ENCODE data around the gene PPME1.
A peak's percentile ranks its signal among the peaks of the same experiment; 100 is the strongest.
"Not testable (repeated sequence)": the region's sequence is repeated elsewhere in the genome, so short reads cannot be mapped to it uniquely, and the experiment has no call there.

PPME1 gene, protein sequence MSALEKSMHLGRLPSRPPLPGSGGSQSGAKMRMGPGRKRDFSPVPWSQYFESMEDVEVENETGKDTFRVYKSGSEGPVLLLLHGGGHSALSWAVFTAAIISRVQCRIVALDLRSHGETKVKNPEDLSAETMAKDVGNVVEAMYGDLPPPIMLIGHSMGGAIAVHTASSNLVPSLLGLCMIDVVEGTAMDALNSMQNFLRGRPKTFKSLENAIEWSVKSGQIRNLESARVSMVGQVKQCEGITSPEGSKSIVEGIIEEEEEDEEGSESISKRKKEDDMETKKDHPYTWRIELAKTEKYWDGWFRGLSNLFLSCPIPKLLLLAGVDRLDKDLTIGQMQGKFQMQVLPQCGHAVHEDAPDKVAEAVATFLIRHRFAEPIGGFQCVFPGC

DNA sequence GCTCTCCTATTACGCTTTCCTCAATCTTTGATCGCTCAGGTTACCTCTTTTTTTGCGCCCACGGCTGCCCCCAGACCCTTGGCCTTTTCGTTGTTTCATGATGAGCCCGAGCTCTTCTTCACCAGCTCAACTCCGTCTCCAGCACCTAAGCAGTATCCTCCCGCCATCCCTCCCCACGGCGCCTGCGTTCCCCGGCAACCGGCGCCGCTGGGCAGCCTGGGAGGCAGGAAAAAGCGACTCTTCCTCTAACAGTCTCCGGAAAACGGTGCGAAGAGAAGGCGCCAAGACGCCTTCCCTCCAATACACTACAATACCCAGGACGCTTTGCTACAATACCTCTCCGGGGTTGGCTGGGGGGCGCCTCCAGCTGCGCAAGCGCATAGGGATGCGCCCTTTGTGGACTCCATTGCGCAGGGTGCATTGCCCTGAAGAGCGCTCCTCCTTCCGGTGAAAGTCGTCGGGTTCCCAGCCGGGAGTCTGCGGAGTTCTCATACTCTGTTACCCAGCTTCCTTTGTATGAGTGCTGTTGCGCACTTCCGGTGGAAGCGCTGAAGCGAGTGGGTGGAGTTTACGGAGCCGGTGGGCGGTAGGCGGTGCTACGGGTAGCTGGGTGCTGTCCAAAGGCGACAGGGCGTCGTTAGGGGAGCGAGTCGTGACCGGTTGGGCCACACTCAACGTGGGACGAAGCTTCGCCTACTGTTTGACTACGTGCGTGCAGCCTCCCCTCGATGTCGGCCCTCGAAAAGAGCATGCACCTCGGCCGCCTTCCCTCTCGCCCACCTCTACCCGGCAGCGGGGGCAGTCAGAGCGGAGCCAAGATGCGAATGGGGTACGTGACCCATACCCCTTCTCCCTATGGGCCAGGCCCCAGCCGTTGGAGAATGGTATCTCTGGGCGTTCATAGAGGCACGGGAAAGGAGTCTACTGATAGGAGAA, at the start of gene PPME1, which contains the start of gene C2CD3:
Gene PPME1, plus strand, starts transcription at position 596 of the 936 bp plus-strand sequence. Its CDS starts 133 bp downstream, at position 729.
Gene C2CD3, minus strand, starts transcription at position 309 of the 936 bp plus-strand sequence. Its CDS starts 210 bp downstream, at position 99.
- DNase-seq, result peak; percentile 100

DNA sequence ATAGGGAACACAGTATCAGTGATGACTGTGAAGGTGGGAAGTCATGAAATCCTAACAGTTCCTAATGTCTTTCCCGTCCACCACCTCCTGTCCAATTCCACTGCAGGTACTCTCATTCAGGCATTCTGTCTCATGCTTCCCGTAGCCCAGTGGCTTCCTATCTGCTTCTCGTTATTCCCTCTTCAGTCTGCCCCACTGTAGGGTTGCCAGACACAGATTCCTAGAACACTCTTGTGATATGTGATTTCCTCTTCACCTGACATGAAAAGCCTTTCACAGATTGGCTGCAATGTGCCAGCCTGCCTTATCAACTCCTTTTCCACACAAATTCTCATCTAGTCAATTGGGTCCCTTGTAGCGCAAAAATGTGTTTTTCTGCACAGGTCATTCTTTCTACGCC, 49.3 kb upstream of the PPME1 start:
- no peak for DNase-seq

DNA sequence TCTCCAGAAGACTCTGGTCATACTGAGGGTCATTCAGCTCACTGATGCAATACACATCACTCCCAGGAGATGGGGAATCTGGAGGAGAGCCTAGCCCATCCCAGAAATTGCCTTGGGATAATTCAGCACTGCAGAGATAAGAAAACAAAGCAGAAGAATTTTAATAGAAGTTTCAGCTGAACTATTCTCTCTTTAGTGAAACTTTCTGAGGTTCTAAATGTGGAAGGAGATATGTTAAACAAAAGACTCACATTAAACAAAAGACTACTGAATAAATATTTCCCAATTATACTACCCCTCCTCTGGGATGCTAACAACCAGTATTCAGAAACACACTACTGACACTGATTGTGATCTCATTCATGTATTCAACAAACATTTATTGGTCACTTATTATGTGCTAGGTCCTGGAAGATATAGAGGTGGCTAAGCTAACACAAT, 48.1 kb upstream of the PPME1 start:
- no peak for DNase-seq

DNA sequence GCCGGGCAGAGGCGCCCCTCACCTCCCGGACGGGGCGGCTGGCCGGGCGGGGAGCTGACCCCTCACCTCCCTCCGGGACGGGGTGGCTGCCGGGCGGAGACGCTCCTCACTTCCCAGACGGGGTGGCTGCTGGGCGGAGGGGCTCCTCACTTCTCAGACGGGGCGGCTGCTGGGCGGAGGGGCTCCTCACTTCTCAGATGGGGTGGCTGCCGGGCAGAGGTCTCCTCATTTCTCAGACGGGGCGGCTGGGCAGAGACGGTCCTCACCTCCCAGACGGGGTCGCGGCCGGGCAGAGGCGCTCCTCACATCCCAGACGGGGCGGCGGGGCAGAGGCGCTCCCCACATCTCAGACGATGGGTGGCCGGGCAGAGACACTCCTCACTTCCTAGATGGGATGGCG, 42.0 kb upstream of the PPME1 start:
- not testable (repeated sequence) for DNase-seq

DNA sequence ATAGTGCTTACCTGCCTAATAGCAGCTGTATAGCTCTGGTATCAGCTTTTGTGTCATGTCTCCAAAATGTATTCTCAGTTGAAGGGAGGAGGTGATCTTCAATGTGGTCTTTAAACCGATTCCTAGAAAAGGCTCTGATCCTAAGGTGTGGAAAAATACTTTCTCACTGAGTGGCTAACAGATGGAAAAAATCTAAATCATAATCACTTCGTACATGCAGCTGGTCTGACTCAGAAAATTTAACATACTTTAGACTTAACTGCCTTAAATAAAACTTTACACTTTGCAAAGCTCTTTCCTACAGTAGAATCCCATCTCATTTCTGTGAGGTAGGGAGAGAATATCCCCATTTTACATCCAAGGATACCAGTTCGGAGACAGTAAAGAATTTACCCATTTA, 38.3 kb upstream of the PPME1 start:
- DNase-seq, result no peak

DNA sequence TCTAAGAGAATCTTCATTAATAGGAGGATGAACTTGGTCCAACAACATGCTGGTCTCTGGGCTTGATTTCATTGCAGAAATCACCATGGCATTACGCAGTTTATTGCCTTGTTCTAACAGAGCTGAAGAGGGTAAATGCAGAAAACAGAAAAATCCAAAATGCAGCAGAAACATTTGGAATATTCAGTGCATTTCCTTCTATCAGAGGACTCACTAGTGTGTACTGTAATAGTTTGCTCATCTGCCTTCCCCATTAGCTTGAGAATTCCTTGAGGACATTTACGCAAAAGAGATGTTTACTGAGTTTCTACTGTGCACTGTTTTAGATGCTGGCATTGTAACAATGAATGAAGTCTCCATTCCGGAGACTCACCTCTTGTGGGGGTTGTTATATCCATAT, 37.7 kb upstream of the PPME1 start:
- DNase-seq, result no peak

DNA sequence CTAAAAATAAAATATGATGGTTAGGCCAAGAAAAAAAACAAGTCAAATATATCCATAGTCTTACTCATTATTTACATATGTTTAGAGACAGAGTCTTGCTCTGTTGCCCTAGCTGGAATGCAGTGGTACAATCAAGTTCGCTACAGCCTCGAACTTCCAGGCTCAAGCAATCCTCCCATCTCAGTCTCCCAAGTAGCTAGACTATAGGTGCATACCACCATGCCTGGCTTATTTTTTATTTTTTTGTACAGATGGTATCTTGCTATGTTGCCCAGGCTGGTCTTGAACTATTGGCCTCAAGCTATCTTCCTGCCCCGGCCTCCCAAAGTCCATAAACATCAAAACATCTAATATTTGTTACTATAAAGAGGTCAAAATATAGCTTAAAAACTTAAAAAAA, 36.4 kb upstream of the PPME1 start:
- DNase-seq, result no peak

DNA sequence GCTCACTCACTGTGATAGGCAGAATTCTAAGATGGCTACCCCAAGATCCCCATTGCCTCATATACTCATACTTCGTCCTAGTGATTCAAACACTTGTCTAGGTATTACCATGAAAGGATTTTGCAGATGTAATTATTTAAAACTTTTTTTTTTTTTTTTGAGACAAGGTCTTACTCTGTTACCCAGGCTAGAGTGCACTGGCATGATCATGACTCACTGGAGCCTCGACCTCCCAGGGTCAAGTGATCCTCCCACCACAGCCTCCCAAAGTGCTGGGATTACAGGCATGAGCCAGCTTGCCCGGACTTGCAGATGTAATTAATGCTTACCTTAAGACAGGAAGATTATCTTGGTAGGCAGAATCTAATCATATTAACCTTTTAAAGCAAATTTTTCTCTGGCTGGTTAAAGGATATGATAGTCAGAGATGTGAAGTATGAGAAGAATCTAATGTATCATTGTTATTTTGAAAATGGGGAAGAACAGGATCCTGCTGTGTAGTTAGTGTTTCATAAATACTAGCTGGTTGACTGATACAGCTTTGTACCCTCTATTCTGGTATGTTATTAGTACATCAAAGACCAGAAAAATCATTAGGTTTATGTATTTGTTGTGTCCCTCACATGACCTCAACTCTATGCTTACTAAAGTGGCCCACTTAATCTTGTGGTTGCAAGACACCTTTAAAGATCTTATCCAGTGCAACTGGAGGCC, 35.8 kb upstream of the PPME1 start:
- no peak for DNase-seq

DNA sequence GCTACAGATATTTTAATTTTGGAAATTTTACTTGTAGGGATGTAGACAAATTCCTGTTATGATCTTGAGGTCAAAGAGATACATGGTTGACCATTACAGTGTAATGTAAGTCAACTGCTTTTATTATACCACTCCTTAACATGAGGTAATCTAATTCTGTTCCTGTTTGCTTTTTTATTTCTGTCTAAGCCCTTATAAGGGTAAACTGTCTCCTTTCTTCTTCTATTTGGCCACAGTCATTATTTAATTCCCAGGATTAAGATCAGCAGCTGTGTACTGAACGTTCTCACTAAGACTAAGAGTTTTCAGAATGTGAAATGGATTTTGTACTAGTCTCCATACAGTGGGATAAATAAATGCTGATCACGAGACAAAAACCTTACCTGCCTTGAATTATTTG, 33.1 kb upstream of the PPME1 start:
- no peak for DNase-seq

DNA sequence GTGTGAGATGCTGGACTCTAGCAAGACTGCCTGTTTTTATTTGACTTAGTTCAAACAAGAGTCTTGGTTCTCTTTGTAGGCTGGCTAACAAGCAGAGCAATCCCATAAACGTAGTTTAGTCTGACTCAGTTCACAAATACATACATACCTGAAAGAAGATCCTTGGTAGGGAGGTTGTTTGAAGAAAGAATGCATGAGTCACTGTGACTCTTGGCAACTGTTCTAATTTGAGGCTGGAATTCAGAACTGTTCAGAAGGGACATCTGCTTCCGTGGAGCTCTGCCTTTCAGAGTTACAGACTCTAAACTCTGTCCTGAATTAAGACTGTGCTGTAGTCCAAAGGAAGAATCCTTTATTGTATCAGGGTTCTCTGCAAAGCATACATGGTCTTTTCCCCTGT, 32.5 kb upstream of the PPME1 start:
- no peak for DNase-seq

DNA sequence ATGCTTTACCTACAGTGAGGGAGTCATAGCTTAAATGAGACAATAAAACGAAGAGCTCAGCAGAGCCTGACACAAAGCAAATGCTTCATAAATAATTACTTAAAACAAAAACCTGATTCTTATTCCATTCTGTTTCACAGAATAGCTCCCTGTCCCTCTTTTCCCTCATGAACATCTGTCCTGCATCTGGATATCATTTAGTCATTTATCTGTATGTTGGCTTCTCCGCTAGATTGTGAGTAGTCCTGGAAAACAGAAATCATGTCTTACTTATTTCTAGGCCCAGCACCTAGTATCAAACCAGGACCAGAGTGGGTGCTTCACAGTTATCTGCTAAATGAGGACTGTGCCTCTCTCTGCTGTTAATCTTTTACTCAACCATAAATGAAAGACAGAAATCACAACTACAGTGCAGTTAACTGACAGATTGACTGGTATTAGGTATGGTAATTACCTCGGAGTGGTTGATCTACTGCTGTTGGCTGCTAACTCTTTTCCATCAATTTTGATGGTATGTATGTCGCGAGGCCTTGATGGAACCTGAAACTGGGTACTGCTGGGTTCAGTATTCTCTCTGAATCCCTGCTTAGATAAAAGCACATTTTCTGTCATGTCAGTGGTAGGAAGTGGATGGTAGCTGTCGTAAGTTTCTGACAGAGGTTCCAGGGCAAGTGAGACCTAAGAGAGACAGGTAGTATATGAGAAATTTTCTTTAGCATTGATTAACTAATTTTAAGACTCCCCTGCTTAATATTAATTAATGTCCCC, 31.8 kb upstream of the PPME1 start:
- no peak for DNase-seq

DNA sequence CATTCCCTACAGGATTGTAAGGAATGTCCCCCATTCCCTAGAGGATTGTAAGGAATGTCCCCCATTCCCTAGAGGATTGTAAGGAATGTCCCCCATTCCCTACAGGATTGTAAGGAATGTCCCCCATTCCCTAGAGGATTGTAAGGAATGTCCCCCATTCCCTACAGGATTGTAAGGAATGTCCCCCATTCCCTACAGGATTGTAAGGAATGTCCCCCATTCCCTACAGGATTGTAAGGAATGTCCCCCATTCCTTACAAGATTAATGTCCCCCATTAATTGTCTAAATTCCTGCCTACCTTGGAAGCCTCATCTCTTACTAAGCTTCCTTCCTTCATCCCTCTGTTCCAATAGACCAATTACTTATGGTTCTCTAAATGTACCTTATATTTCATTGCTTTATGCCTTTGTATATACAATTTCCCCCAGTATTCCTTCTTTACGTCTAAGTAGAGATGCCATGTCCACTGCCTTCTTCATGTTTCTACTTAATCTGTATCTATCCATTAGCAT, 31.1 kb upstream of the PPME1 start:
- DNase-seq, result not testable (repeated sequence)

DNA sequence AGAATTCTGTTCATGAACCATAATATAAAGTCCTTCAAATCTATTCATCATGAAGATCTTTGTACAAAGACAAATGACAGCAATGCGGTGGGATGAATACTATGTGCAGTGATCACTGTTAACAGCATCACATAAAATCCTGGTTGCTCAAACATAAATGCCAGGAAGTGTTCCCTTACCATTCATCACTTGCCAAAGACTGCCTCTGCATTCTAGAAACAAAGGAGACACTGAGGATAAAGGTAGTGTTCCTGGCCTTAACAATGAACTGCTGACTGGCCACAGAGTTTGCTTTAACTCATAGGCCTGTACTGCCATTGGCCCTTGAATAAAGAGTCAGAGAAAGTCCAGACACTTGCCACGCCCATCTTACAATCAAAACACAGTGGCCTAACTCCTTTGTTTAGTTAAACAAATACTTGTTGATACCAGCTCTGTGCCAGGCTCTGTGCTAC, 29.8 kb upstream of the PPME1 start:
- DNase-seq, result no peak

DNA sequence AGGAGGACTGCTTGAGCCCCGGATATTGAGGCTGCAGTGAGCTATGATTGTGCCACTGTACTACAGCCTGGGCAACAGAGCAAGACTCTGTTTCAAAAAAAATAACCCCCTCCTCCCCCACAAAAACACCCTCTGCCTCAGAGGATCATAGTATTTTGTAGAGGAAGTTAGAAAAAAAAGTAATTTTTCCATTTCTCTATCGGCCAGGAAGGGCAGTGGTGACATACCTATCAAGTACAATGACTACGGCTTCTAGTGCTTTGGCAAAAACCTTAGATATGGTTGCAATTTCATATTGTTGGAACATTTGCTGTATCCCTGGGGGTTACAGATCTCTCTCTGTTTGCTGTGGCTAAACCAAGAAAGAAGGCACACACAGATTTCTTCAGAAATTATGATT, 29.2 kb upstream of the PPME1 start:
- no peak for DNase-seq

DNA sequence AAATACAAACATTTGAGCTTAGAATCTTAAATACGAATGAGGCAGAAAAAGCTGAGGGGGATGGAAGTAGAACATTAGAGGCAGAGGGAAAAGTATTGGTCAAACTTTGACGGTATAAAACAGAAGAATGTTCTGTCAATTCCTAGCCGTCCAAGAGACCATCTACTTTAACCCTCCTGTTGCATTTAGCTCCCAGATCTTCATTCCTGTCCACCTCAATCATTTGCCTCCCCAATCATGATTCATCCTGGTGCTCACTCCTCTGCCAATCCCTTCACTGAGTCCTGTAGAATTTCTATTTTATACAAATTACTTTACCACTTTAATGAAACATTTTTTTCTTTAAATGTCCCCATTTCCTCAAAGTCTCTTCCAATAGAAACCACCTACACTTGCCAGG, 28.5 kb upstream of the PPME1 start:
- no peak for DNase-seq

DNA sequence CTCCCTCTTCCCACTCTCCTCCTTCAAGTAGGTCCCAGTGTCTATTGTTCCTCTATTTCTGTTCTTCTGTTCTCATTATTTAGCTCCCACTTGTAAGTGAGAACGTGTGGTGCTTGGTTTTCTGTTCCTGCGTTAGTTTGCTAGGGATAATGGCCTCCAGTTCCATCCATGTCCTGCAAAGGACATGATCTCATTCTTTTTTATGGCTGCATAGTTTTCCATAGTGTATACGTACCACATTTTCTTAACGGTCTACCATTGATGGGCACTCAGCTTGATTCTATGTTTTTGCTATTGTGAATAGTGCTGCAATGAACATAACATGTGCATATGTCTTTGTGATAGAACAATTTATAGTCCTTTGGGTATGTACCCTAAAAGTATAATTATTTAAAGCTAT, 26.5 kb upstream of the PPME1 start:
- no peak for DNase-seq

DNA sequence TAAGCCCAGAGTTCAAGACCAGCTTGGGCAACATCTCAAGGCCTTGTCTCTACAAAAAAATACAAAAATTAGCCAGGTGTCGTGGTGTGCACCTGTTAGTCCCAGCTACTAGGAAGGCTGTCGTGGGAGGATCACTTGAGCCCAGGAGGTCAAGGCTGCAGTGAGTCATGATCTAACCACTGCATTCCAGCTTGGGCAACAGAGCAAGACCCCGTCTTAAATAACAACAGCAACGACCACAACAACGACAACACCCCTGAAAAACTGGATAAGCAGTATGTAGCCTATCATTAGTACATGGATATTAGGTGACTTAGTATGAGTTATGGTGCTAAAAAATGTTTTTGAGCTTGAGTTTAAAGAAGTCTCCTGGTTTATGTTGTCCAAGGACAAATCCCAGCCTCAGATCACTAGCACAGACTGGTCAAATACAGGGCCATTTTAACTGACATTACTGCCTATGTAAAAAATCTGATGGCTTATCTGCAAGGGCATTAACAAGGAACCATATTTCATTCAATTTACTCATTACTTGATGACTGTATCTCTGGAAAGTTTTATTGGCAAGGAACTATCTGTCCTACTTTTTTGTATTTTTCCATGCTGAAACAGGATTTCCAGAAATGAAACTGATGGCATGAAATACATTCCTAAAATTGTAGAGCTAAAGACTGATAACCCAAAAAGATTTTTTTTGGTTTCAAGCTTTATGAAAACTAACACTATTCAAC, 23.7 kb upstream of the PPME1 start:
- no peak for DNase-seq

DNA sequence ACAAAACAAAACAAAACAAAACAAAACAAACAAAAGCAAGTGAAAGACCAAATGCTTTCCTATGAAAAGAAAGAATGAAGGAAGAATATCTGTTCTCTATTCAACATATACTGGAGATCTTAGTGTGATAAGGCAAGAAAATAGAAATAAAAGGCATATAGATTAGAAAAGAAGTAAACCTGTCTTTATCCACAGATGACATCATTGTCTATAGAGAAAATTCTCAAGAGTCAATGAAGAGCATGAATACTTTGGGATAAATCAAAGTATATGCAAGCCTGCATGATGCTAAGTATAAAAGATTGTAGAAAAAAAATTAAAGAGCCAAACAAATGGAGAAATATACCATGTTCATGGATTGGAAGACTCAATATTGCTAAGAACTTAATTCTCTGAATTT, 17.9 kb upstream of the PPME1 start:
- no peak for DNase-seq

DNA sequence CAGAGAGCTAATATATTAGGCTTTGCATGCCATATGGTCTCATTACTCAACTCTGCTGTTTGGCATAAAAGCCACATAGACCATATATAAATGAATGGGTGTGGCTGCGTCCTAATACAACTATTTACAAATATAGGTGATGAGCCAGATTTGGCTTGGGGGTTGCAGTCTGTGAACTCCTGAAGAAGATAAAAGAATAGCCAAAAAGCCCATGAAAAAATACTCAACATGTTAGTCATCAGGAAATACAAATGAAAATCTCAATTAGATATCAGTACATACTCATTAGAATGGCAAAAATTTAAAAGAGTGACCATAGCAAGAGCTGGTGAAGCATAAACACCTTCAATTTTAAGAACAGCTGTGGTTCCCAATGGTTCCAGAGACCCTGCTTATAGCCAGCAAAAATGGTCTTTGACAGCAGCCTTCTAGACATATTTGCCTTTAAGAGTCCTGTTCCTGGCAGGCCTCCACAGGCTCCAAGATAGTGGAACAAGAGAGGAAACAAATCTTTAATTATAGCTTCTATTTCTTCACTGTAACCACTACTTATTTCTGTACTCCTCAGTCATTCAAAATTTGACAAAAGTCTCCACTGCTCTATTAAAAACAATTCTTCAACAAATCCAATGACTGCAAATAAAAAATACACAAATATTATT, 16.3 kb upstream of the PPME1 start:
- no peak for DNase-seq

DNA sequence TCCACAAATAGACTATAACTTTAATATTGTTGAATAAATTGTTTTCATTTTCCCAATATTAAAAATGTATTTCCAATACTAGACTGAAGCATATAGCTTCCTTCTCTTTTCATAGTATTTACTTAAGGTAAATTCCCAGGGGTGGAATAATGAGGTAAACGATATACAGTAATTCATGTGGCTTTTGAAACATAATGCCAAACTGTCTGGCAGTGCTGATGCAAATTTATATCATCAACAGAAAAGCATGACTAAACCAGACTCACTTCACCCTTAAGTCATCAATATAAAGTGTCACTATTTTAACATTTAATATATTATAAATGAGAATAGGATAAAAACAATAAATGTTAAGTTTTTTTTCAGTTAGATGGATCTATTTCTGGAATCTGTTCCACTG, 13.9 kb upstream of the PPME1 start:
- no peak for DNase-seq

DNA sequence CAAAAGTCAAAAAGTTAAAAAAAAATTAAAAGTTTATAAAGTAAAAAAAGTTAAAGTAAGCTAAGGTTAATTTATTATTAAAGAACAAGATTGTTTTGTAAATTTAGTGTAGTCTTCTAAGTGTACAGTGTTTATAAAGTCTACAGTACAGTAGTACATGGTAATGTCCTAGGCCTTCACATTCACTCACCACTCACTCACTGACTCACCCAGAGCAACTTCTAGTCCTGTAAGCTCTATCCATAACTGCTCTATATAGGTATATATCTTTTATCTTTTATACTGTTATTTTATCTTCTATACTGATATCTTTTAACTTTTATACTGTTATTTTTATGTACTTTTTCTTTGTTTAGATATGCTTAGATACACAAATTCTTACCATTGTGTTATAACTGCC, 11.4 kb upstream of the PPME1 start:
- DNase-seq, result no peak
